OCI-LY3 (cell line): ENCODE results near the gene ATP2C2.

ENCODE experiments used
- CTCF ChIP-seq: fragments of 200-600, 300-600 bp; sonication (generic); IDR thresholded peaks from 2 replicates; pipeline ENCODE4 v1.5.1; 2014; ENCODE audit warnings: antibody characterized with exemption, low read length, low read depth
- EZH2phosphoT487 ChIP-seq: fragments of 200-600 bp; shearing (Covaris generic); IDR thresholded peaks from 2 replicates; pipeline ENCODE4 v1.6.1; 2018; ENCODE audit warnings: antibody characterized with exemption, mixed run types, low read depth

DNA sequence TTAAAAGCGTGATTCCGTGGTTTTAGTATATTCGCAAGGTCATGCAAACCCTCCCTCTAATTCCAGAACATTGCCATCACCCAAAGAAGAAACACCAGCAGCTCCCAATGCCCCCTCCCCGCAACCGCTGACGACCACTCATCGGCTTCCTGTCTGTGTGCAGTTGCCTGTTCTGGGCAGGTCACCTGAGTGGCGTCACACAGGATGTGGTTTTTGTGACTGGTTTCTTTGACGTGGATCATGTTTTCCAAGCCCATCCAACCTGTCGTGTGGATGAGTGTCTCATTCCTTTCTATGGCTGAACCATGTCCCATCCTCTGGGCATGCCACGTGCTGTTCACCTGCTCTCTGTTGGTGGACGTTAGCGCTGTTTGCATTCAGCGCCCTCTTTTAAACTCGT, 8.2 kb upstream of the ATP2C2 start:
- TF ChIP-seq CTCF (no peak), EZH2phosphoT487 (no peak)
